Loucy (cell line): ENCODE data around the gene DCUN1D3.

ENCODE experiments used
- H2AFZ ChIP-seq: fragments of 200-600 bp; sonication (generic); 2 replicates; pipeline ENCODE4 v1.6.0; 2016; ENCODE audit warnings: antibody characterized with exemption, mild to moderate bottlenecking, low read length, moderate library complexity
- H3F3A ChIP-seq: fragments of 200-600 bp; 2 replicates; pipeline ENCODE4 v1.6.0; 2016; ENCODE audit warnings: antibody characterized with exemption, low read depth, mild to moderate bottlenecking
- H3K27me3 ChIP-seq: fragments of 200-600 bp; sonication (generic); 2 replicates; pipeline ENCODE4 v1.6.1; 2014; ENCODE audit warnings: low read length, mild to moderate bottlenecking; ENCODE audit not compliant: insufficient read depth, poor library complexity, severe bottlenecking
- H3K36me3 ChIP-seq: fragments of 200-600 bp; sonication (generic); 2 replicates; pipeline ENCODE4 v1.6.1; 2016; ENCODE audit warnings: low read length; ENCODE audit not compliant: insufficient read depth
- H3K4me1 ChIP-seq: fragments of 200-600 bp; sonication (generic); 2 replicates; pipeline ENCODE4 v1.5.1; 2014; ENCODE audit warnings: low read length, mild to moderate bottlenecking; ENCODE audit not compliant: insufficient read depth, poor library complexity, severe bottlenecking
- H3K4me2 ChIP-seq: fragments of 200-600 bp; sonication (generic); 2 replicates; pipeline ENCODE4 v1.6.0; 2014; ENCODE audit warnings: antibody characterized with exemption, low read length, low read depth, mild to moderate bottlenecking; ENCODE audit not compliant: poor library complexity, severe bottlenecking
- H3K4me3 ChIP-seq: fragments of 200-600 bp; sonication (generic); 2 replicates; pipeline ENCODE4 v1.5.1; 2014; ENCODE audit warnings: low read length, mild to moderate bottlenecking, mixed read lengths; ENCODE audit not compliant: poor library complexity, severe bottlenecking
- H3K79me2 ChIP-seq: fragments of 200-600 bp; sonication (generic); 2 replicates; pipeline ENCODE4 v1.6.1; 2014; ENCODE audit warnings: low read length; ENCODE audit not compliant: insufficient read depth
- H3K9ac ChIP-seq: fragments of 200-600 bp; sonication (generic); 2 replicates; pipeline ENCODE4 v1.6.0; 2014; ENCODE audit warnings: mild to moderate bottlenecking, low read depth, low read length, moderate library complexity; ENCODE audit not compliant: poor library complexity, severe bottlenecking
- H3K9me2 ChIP-seq: fragments of 200-600 bp; sonication (generic); replicated peaks from 2 replicates; pipeline ENCODE4 v1.6.1; 2016; ENCODE audit warnings: low read depth, low read length, mixed read lengths
- H3K9me3 ChIP-seq: fragments of 200-600 bp; sonication (generic); 2 replicates; pipeline ENCODE4 v1.6.1; 2014; ENCODE audit warnings: mild to moderate bottlenecking, antibody characterized with exemption, low read length, low read depth; ENCODE audit not compliant: insufficient read depth
- H4K20me1 ChIP-seq: fragments of 200-600 bp; sonication (generic); 2 replicates; pipeline ENCODE4 v1.6.0; 2014; ENCODE audit warnings: antibody characterized with exemption, low read length, mild to moderate bottlenecking; ENCODE audit not compliant: insufficient read depth, poor library complexity, severe bottlenecking
- CTCF ChIP-seq: fragments of 200-600 bp; sonication (generic); conservative IDR thresholded peaks from 2 replicates; pipeline ENCODE4 v1.5.1; 2014; ENCODE audit warnings: mild to moderate bottlenecking, antibody characterized with exemption, low read length
- EZH2phosphoT487 ChIP-seq: fragments of 200-600 bp; IDR thresholded peaks from 2 replicates; pipeline ENCODE4 v1.6.1; 2018; ENCODE audit warnings: antibody characterized with exemption, mild to moderate bottlenecking, moderate library complexity, borderline replicate concordance

The DCUN1D3 gene

GRCh38 chr16:20871258-20871657 lies 28.9 kb downstream of the DCUN1D3 start:
- Histone ChIP-seq H3K27me3 (no peaks in the 10 kb centered on the region), H3K9me3 (no peaks in the 10 kb centered on the region), H3K9ac (no peak overlapping the region), H2AFZ (no peak overlapping the region), H3K4me3 (no peak overlapping the region), H3K4me1 (peaks cover 58% of the 10 kb centered on the region), H3K36me3 (no peaks in the 10 kb centered on the region), H4K20me1 (no peaks in the 10 kb centered on the region), H3K9me2 (no peaks in the 10 kb centered on the region), H3K4me2 (no peak overlapping the region), H3F3A (no peaks in the 10 kb centered on the region), H3K79me2 (peaks cover 74% of the 10 kb centered on the region)
- TF ChIP-seq EZH2phosphoT487, result no peak
- no peak for TF ChIP-seq CTCF

- H3K9ac ChIP-seq, result no peak overlapping the region
- no peak overlapping the region for H3K4me2 ChIP-seq
- no peaks in the 10 kb centered on the region for H3K27me3 ChIP-seq
- peaks cover 76% of the 10 kb centered on the region for H3K79me2 ChIP-seq
- H3F3A ChIP-seq, result no peaks in the 10 kb centered on the region
- no peak for TF ChIP-seq CTCF
- no peak for TF ChIP-seq EZH2phosphoT487
- H3K36me3 ChIP-seq, result no peaks in the 10 kb centered on the region
- H4K20me1 ChIP-seq, result no peaks in the 10 kb centered on the region
- H3K4me1 ChIP-seq, result peaks cover 65% of the 10 kb centered on the region
- no peak overlapping the region for H3K4me3 ChIP-seq
- H2AFZ ChIP-seq, result no peak overlapping the region
- H3K9me3 ChIP-seq, result no peaks in the 10 kb centered on the region
- H3K9me2 ChIP-seq, result no peaks in the 10 kb centered on the region
Observed at GRCh38 chr16:20870122-20870820, 29.9 kb downstream of the DCUN1D3 start.

GRCh38 chr16:20868890-20869289 lies 31.3 kb downstream of the DCUN1D3 start:
- no peak for TF ChIP-seq CTCF
- no peak for TF ChIP-seq EZH2phosphoT487
- no peak overlapping the region for H2AFZ ChIP-seq
- no peaks in the 10 kb centered on the region for H3K9me2 ChIP-seq
- H3K9ac ChIP-seq, result no peak overlapping the region
- H3F3A ChIP-seq, result no peaks in the 10 kb centered on the region
- H3K4me3 ChIP-seq, result no peak overlapping the region
- H3K4me1 ChIP-seq, result peaks cover 57% of the 10 kb centered on the region
- no peaks in the 10 kb centered on the region for H4K20me1 ChIP-seq
- H3K4me2 ChIP-seq, result no peak overlapping the region
- H3K79me2 ChIP-seq, result peaks cover 78% of the 10 kb centered on the region
- no peaks in the 10 kb centered on the region for H3K36me3 ChIP-seq
- H3K9me3 ChIP-seq, result no peaks in the 10 kb centered on the region
- no peaks in the 10 kb centered on the region for H3K27me3 ChIP-seq
